Activated T-cell treated with anti-CD3 and anti-CD28 coated beads, Interleukin-2, amount 50 U/mL, for 4 hours (primary cell): Measurements from ENCODE around the gene MAML2. TPM values are rescaled to one million over a fixed set of nuclear protein-coding genes. Genes with fewer than 3 reads are reported as not detected.
"Not testable (repeated sequence)": the region's sequence is repeated elsewhere in the genome, so short reads cannot be mapped to it uniquely, and the experiment has no call there.

Experiments
- ATAC-seq, 2 donors: fragments of 200-7000 bp; cut with Tn5 transposase; one replicate each; pipeline ENCODE4 v1.10.0; 2021
- DNase-seq: peaks from one replicate; pipeline ENCODE4 v3.0.0-alpha.2; 2020
- H3K27me3 Mint-ChIP-seq: one replicate; pipeline ENCODE4 v1.8.0; 2021; ENCODE audit warnings: low read depth, mixed read lengths
- H3K36me3 Mint-ChIP-seq: one replicate; pipeline ENCODE4 v1.8.0; 2022; ENCODE audit warnings: mixed read lengths; ENCODE audit not compliant: insufficient read depth
- H3K4me1 Mint-ChIP-seq: one replicate; pipeline ENCODE4 v1.8.0; 2021; ENCODE audit warnings: low read depth, mixed read lengths
- H3K4me3 Mint-ChIP-seq: one replicate; pipeline ENCODE4 v1.8.0; 2021; ENCODE audit warnings: mild to moderate bottlenecking, moderate library complexity, mixed read lengths
- H3K9me3 Mint-ChIP-seq: one replicate; pipeline ENCODE4 v1.8.0; 2021; ENCODE audit warnings: mixed read lengths
- total RNA-seq, 3 donors: library from RNA; stranded (reverse); gene quantifications; one replicate each; pipeline ENCODE4 v1.2.1, GENCODE V29; 2021

MAML2 gene
- total RNA-seq, 3 donors from 2014 or later = 27.3 to 29.8 (median 29.2) TPM

DNA sequence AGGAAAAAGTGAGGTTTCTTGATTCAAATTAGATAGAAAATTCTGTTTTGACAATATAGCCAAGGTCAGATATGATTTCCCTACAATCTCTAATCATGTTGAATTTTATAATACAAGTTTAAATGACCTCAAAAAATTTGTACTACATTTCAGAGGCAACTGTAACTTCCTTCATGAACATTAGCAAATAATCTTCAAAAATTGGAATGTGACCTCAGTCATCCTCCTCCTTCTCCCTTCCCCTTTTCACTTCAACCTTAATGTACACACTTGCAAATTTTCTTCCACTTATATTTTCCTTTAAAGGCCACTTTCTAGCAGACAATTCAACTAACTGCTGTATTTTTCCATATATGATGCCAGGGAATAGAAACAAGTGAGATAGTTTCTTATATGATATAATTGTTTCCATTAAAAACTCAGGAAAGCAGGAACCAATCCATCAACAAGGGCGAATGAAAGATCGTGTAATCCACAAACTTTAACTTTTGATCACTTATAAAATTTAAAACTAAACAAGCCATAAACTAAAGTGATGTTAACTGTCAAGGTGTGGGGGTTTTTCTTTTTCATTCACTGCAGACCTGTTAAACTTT lies 60.3 kb downstream of the MAML2 start:
- ATAC-seq = no peak
- Mint-ChIP-seq H3K4me3 (no peak overlapping the region), H3K9me3 (peaks cover 12% of the 10 kb centered on the region)

GRCh38 chr11:96280444-96280843 lies 62.6 kb downstream of the MAML2 start:
- ATAC-seq = no peak
- H3K4me3 Mint-ChIP-seq = peak overlapping the region; percentile 32

More for the DNA sequence above, 60.3 kb downstream of the MAML2 start:
- peaks cover 86% of the 10 kb centered on the region for H3K4me1 Mint-ChIP-seq
- H3K27me3 Mint-ChIP-seq = no peaks in the 10 kb centered on the region
- no peak for DNase-seq
- peaks cover 43% of the 10 kb centered on the region for H3K36me3 Mint-ChIP-seq

DNA sequence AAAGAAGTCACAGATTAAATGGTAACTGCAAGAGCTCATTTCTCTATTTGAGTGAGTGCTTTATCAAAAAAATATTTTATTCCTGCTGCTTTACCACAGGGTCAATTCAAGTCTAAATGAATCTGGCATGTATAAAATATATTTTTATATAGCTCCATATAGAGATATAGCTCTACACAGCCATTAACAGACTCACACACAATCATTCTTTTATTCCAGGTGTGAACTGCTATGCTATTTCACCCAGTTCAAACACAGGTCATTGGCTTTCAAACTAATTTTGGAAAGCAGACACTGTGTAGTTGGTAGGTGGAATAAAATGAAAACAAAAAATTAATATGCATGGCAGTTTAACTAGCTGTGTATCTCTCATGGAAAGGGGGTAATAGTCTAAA lies 63.1 kb downstream of the MAML2 start:
- peaks cover 8% of the 10 kb centered on the region for H3K9me3 Mint-ChIP-seq
- no peak for ATAC-seq
- peaks cover 74% of the 10 kb centered on the region for H3K4me1 Mint-ChIP-seq
- H3K36me3 Mint-ChIP-seq = peaks cover 30% of the 10 kb centered on the region
- DNase-seq = no peak
- no peaks in the 10 kb centered on the region for H3K27me3 Mint-ChIP-seq
- no peak overlapping the region for H3K4me3 Mint-ChIP-seq

More at GRCh38 chr11:96280444-96280843, 62.6 kb downstream of the MAML2 start:
- DNase-seq = no peak
- H3K9me3 Mint-ChIP-seq = peaks cover 8% of the 10 kb centered on the region
- no peaks in the 10 kb centered on the region for H3K27me3 Mint-ChIP-seq
- H3K36me3 Mint-ChIP-seq = peaks cover 35% of the 10 kb centered on the region
- H3K4me1 Mint-ChIP-seq = peaks cover 79% of the 10 kb centered on the region

- DNase-seq (no peak), ATAC-seq (peak; percentile 80 to 86)
- Mint-ChIP-seq H3K4me1 (peaks cover 68% of the 10 kb centered on the region), H3K36me3 (peaks cover 29% of the 10 kb centered on the region), H3K4me3 (no peak overlapping the region), H3K9me3 (peaks cover 7% of the 10 kb centered on the region), H3K27me3 (no peaks in the 10 kb centered on the region)
Measured at GRCh38 chr11:96279018-96279895, 63.7 kb downstream of the MAML2 start.

- no peak for DNase-seq
- Mint-ChIP-seq H3K4me3 (no peak overlapping the region), H3K4me1 (peaks cover 62% of the 10 kb centered on the region), H3K36me3 (peaks cover 20% of the 10 kb centered on the region), H3K27me3 (no peaks in the 10 kb centered on the region), H3K9me3 (no peaks in the 10 kb centered on the region)
- ATAC-seq = peak in 1 of 2 donors; percentile 36
Measured at GRCh38 chr11:96278039-96278897, 64.7 kb downstream of the MAML2 start.

DNA sequence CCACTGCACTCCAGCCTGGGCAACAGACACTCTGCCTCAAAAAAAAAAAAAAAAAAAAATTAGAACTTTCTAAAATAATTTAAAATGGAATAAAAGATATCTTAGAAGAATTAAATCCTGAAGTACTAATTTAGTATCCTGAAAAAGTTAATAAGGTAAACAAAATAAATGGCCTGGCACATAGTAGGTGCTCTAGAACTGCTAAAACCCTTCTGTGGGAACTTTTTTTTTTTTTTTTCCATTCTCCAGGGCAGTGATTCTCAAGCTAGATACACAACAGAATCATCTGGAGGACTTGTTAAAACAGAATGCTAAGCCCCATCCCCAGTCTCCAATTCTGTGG lies 65.3 kb downstream of the MAML2 start:
- no peaks in the 10 kb centered on the region for H3K27me3 Mint-ChIP-seq
- no peaks in the 10 kb centered on the region for H3K9me3 Mint-ChIP-seq
- peaks cover 59% of the 10 kb centered on the region for H3K4me1 Mint-ChIP-seq
- DNase-seq (no peak), ATAC-seq (no peak)
- no peak overlapping the region for H3K4me3 Mint-ChIP-seq
- H3K36me3 Mint-ChIP-seq = peaks cover 21% of the 10 kb centered on the region

GRCh38 chr11:96276836-96277235 lies 66.2 kb downstream of the MAML2 start:
- H3K36me3 Mint-ChIP-seq = peaks cover 25% of the 10 kb centered on the region
- DNase-seq (no peak), ATAC-seq (no peak)
- H3K9me3 Mint-ChIP-seq = peaks cover 2% of the 10 kb centered on the region
- H3K4me1 Mint-ChIP-seq = peaks cover 58% of the 10 kb centered on the region
- H3K27me3 Mint-ChIP-seq = no peaks in the 10 kb centered on the region
- no peak overlapping the region for H3K4me3 Mint-ChIP-seq

DNA sequence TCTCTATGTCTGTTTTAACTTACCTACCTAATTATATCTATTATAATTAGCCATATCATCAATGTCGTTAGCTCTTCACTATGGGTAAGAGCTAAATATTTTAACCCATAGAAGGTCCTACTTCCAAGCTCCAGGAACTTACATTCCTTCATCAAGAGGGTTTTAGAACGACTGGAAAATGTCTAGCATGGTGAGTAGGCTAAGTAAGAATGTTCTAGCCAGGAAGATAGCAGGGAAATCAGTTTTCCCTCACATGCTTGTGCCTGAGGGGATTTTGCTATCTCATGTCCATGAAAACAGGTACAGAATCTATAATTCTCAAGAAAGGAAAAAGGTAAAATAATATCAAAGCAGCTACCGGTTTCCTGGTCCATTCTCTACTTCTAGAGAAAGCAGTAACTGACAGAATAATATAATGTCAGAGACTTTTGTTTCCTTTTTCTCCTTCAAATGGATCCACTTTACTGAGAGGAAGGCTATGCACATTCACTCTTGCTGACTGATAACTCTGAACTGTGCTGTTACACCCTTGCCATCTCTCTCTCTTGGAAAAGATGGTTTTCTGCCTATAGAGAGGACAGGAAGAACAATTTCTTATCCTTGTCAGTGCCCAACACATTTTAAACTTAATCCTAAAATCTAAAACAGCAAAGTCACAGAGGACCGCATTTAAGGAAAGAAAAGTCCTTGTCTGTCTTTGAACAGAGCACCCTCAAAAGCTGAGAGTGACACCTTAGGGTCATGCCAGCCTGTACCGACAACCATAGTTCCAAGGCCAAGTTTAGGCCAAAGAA lies 67.0 kb downstream of the MAML2 start:
- ATAC-seq = no peak
- Mint-ChIP-seq H3K36me3 (peaks cover 34% of the 10 kb centered on the region), H3K9me3 (peaks cover 6% of the 10 kb centered on the region), H3K4me1 (peaks cover 57% of the 10 kb centered on the region), H3K27me3 (no peaks in the 10 kb centered on the region), H3K4me3 (no peak overlapping the region)
- no peak for DNase-seq

- Mint-ChIP-seq H3K9me3 (peaks cover 16% of the 10 kb centered on the region), H3K27me3 (no peaks in the 10 kb centered on the region), H3K4me3 (no peak overlapping the region), H3K4me1 (peaks cover 52% of the 10 kb centered on the region), H3K36me3 (peaks cover 49% of the 10 kb centered on the region)
- no peak for ATAC-seq
- no peak for DNase-seq
Measured at GRCh38 chr11:96273507-96273906, 69.5 kb downstream of the MAML2 start.

GRCh38 chr11:96272529-96273222 lies 70.3 kb downstream of the MAML2 start:
- no peaks in the 10 kb centered on the region for H3K27me3 Mint-ChIP-seq
- no peak overlapping the region for H3K4me3 Mint-ChIP-seq
- H3K4me1 Mint-ChIP-seq = peaks cover 52% of the 10 kb centered on the region
- DNase-seq (no peak), ATAC-seq (peak; percentile 46 to 64)
- peaks cover 17% of the 10 kb centered on the region for H3K9me3 Mint-ChIP-seq
- H3K36me3 Mint-ChIP-seq = peaks cover 46% of the 10 kb centered on the region

DNA sequence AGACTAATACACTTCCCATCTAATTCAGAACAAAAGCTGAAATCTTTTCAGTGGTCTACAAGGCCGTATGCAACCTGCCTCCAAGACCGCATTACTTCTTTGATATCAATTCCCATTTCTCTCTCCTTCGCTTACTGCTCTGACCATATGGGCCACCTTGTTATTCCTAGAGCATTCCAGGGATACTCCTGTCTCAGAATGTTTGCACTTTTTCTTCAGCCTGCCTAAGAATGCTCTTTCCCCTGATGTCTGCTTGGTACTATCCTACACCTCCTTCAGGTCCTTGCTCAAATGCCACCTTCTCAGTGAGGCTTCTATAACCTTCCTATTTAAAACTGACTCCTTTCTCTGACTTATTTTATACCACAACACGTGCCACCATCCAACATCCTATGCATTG lies 71.2 kb downstream of the MAML2 start:
- Mint-ChIP-seq H3K4me3 (no peak overlapping the region), H3K27me3 (no peaks in the 10 kb centered on the region), H3K36me3 (peaks cover 49% of the 10 kb centered on the region), H3K4me1 (peaks cover 61% of the 10 kb centered on the region), H3K9me3 (peaks cover 17% of the 10 kb centered on the region)
- no peak for ATAC-seq
- no peak for DNase-seq

- Mint-ChIP-seq H3K36me3 (peaks cover 48% of the 10 kb centered on the region), H3K4me1 (peaks cover 63% of the 10 kb centered on the region), H3K9me3 (peaks cover 17% of the 10 kb centered on the region)
- H3K4me3 Mint-ChIP-seq, DNase-seq, ATAC-seq, H3K27me3 Mint-ChIP-seq: not testable (repeated sequence)
Measured at GRCh38 chr11:96271352-96271751, 71.6 kb downstream of the MAML2 start.

DNA sequence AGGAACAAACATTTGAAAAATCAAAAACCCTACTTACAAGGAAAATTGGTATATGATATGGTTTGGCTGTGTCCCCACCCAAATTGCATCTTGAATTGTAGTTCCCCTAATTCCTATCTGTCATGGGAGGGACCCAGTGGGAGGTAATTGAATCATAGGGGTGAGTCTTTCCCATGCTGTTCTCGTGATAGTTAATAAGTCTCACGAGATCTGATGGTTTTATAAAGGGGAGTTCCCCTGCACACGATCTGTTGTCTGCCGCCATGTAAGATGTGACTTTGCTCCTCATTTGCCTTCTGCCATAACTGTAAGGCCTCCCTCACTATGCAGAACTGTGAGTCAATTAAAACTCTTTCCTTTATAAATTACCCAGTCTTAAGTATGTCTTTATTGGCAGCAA lies 74.5 kb downstream of the MAML2 start:
- DNase-seq, H3K4me3 Mint-ChIP-seq, H3K27me3 Mint-ChIP-seq, ATAC-seq: not testable (repeated sequence)
- Mint-ChIP-seq H3K4me1 (peaks cover 86% of the 10 kb centered on the region), H3K36me3 (peaks cover 57% of the 10 kb centered on the region), H3K9me3 (peaks cover 17% of the 10 kb centered on the region)
